GM18508 (cell line): Measurements from ENCODE around the gene OAS2.

Experiments
- ATAC-seq: cut with Tn5 transposase; IDR thresholded peaks from one replicate; pipeline ENCODE4 v1.9.1; 2021; ENCODE audit warnings: moderate number of reproducible peaks; ENCODE audit not compliant: insufficient read depth, unreplicated experiment

The OAS2 gene

DNA sequence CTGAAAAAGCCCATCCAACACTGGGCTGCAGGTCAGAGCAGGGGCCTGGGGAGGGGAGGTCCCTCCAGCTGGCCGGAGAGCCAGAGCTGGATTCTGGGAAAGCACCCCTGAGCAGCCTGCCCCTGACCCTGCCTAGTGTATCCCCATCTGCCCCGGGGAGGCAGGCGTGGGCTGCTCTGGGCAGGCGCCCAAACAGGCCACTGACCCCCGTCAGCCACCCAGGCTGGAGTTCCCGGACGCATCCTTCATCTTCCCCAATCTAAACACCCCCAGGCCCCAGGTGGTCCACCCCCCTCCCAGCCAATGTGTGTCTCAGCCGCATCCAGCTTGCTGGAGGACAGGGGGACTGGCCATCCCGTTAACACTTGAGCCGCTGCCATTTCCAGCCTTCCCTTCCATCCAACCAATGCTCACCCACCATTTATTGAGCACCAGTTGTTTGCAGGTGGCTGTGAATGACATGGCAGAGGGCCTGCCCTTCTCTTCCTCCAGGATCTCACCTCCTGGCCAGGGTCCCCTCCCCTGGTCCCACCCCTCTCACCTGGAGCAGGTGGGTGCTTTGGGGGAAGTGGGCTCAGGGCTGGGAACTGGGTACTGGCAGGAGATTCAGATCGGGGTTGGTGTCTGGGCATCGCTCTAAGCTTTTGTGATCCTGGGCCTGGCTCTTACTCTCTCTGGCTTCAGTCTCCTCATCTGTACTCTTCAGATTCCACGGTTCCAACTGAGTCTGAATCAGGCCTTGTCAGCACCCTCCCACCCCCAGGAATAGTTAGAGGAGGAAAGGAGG lies 77.5 kb downstream of the OAS2 start:
- ATAC-seq: no peak

DNA sequence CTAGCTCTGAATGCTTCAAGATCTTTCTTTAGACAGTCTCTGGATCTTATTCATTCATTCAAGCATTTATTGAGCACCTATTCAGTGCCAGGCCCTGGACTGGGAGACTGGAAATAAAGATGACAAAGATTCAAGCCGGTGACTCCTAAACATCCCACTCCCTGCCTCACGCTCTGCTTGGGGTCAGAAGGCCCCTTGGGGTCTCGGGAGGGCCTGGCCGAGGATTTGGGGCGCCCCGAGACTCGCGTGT lies 78.0 kb downstream of the OAS2 start:
- ATAC-seq: no peak

DNA sequence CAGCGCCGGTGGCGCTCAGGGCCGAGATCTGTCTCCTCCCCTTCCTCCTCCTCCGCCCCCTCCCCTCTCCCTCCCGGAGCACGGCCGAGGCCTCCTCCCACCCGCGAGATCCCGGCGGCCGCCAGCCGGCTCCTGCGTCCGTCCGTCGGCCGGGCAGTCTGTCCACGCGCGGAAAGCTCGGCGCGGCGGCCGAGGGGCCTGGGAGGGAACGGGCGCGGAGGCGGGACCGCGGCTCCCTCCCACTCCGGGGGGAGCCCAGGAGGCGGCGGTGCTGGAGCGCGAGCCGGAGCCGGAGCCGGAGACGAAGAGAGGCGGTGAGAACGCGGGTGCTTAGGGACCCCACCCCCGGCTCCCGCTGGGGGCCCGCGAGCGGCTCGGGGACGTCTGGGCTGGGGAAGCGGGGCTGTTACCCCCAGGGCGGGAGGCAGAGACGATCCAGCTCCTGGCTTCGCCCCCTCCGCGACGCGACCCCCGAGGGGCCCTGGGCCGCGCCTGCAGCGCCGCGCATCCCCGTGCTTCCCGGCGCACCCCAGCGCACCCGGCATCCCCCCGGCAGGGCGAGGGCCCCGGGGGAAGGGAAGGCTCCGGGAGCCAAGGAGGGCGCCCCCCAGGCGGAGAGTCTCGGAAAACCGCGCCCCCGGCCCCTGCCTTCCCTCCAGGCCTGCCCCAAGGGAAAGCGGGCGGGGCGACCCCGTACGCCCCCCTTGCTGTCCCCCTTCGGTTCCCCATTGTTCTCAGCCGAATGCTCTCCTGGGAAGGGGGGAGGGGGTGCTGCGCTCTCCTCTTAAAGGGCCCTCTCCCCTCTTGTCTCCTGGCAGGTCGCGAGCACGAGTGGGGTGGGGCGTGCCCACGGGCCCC lies 78.5 kb downstream of the OAS2 start, which contains the start of gene DTX1:
TSS of gene DTX1 (plus strand) at position 100 of the 858 bp plus-strand sequence. CDS start 1,463 bp downstream, outside the sequence.
- no peak for ATAC-seq

DNA sequence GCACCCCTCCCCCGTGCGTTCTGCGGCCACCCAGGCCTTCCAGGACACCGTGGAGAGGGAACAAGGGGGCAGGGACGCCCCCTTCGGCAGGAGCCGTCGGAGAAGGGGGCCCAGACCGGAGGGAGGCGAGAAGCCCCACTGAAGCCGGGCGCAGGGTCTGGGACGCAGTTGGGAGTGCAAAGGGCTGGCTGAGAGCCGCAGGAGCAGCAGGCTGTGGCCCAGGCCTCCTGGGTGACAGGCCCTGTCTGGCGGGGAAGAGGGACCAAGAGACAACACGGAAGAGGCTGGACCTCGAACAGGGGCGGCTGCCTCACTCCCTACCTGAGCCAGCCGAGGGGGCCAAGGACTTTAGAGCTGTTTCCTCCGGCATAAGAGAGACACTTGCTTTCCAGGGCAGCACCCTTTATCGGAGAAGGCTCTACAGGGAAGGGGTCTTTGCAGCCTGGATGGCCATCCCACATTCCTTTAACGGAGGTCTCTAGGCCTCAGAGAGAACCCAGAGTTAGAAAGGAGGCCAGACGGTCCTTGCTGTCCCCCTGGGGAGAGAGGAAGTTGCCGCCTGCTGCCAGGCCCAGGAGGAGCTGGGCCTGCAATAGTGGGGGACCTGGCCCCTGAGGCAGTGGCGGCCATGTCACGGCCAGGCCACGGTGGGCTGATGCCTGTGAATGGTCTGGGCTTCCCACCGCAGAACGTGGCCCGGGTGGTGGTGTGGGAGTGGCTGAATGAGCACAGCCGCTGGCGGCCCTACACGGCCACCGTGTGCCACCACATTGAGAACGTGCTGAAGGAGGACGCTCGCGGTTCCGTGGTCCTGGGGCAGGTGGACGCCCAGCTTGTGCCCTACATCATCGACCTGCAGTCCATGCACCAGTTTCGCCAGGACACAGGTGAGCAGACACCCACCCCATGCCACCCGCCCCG lies 79.5 kb downstream of the OAS2 start:
- ATAC-seq: no peak

DNA sequence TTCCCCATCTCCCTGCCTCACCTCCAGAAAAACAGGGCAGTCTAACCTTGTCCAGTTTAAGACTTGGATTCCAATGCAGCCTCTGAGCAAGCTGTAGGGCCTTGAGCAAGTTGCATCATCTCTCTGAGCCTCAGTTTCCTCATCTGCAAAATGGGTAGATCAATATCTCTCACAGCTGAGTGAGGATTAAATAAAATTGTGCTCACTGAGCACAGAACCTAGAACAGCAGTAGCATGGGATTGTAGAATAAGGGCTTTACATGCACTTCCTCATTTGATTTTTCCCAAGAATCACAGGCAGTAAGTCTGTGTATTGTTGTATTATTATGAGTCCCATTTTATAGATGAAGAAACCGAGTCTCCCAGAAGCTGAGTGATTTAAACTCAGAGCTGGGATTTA lies 80.2 kb downstream of the OAS2 start:
- ATAC-seq: no peak

DNA sequence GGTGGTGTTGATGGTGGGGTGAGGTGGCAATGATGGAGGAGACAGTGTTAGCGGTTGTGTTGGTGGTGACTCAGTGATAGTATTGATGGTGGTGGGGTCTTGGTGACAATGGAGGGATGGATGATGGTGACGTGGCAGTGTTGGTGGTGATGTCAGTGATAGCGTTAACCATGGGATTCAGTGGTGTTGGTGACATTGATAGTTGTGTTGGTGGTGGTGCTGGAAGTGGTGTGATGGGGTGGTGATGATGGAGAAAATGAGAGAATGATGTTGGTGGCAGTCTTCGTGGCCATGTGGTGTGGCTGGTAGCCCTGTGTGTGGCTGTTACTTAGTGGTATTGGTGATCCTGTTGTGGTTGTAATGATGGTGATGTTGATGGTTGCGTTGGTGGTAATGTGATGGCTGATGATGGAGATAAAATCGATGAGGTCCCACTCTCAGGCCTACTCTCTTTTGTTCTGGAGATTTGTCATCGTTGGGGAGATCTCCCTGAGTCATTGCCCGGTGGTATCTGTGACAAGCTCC lies 80.8 kb downstream of the OAS2 start:
- ATAC-seq: no peak

DNA sequence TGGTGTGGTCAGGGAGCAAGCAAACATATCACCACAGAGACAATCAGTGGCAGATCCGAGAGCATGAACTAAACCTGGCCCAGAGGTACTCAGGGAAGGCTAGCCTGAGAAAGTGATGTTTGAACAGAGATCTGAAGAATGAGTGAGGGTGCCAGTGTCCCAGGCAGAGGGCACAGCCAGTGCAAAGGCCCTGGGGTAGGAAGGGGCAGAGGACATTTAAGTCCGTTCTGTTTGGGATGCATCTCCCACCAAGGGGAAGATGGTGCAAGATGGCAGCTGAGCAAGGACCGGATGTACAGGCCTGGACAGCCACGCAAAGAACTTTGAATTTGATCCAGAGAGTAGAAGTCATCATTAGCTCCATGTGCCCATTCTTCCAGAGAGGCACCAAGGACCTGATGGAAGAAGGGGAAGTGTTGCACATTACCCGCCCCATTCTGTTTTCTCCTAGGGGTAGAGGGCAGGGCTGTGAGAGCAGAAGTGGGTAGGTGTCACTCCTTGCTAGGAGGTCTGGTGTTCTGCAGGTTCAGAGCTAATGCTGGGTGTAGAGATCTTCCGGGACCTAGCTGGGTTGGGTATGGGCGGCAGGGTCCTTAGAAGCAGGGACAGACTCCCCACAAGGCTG lies 82.1 kb downstream of the OAS2 start:
- no peak for ATAC-seq

DNA sequence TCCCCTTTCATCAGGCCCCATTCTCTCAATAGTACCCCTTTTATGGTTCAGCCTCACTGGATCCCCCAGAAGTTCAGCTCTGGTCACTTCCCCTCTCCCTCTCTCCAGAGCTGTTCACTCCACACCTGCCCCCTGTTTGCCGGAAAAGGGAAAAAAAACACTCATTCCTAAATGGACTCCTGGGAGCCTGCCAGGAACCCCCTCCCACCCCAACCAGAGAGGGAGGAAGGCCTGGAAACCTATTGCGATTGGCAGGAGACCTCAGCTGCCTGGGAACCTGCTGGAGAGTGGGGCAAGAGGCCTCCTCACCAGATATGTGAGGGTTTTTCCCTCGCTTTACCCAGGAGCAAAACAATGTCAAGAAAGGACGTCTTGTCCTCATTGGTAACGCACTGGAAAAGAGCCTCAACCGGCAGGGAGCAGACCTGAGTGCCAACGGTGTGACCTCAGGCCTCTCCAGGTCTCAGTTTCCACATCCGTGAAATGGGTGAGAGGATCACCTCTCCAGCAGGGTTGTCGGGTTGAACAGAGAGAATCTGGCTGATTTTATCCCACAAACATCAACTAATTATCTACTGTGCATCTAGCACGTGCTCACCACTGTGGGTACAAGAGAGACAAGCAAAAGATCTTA lies 82.9 kb downstream of the OAS2 start:
- ATAC-seq: no peak
